ENCODE data around the gene GDAP1L1.

DNA sequence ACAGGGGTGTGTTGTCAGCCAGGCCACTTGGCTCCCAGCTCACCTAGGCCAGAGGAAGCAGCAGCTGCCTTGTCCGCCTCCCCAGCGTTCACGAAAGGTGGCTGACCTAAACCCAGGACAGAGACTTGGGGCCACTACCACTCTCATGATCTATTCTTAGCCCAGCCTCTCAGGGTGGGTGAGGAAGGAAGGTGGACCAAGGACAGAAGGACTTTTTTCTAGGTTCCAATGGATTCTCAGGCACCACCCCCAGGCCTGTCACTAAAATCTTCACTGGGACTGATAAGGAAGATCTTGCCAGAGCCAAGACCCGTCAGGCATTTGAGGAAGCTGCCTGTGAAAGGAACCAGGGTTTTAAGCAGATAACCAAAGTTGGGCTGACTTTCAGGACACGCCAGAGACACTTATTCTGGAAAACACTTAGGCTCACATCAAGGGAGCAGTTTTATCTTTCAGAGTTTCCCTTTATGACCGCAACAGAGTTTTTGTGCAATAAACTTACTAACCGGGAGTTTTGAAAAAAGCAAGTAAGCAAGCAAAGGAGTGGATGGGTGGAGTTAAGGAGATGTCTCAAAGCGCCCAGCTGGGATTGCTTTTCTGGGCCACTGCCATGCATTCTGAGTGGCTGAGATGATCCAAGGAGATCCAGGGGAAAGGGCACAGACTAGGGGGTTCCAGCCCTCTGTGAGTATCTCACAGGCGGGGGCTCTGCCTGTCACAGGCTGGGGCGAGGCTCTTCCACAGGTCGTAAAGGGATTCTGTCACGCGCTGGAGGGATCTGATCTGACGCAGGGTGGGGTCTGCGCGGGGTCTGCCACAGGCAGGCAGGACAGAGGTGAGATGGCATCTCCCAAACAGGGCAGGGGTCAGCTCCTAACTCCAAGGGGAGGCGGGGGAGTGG, 62.9 kb downstream of the GDAP1L1 start:
- TF ChIP-seq CTCF (conservative IDR thresholded peaks at IDR 0.05; ENCODE audit: low read depth, low read length): no peak
- no peak for TF ChIP-seq EZH2 (IDR thresholded peaks at IDR 0.05; ENCODE audit: borderline replicate concordance, low read depth, low read length, poor library complexity, severe bottlenecking)

Measured in A673 (cell line).